GM19240 (cell line): ENCODE data around the gene TNN.
A peak's percentile ranks its signal among the peaks of the same experiment; 100 is the strongest.

Experiments
- DNase-seq: peaks from one replicate; pipeline ENCODE4 v3.0.0; 2011; ENCODE audit warnings: low spot score; ENCODE audit not compliant: insufficient read length

TNN gene

DNA sequence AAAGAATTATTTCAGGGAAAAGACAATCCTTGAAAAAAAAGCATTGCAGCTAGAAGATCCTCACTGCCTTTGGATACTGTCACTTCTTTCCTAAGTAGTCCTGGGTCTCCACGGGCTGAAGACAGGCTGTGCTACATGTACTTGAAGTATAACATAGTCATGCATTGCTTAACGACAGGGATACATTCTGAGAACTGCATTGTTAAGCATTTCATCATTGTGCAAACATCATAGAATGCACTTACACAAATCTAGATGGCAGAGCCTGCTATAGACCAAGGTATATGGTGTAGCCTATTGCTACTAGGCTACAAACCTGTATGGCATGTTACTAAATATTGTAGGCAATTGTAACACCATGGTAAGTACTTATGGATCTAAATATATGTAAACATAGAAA lies 70.9 kb downstream of the TNN start:
- no peak for DNase-seq

DNA sequence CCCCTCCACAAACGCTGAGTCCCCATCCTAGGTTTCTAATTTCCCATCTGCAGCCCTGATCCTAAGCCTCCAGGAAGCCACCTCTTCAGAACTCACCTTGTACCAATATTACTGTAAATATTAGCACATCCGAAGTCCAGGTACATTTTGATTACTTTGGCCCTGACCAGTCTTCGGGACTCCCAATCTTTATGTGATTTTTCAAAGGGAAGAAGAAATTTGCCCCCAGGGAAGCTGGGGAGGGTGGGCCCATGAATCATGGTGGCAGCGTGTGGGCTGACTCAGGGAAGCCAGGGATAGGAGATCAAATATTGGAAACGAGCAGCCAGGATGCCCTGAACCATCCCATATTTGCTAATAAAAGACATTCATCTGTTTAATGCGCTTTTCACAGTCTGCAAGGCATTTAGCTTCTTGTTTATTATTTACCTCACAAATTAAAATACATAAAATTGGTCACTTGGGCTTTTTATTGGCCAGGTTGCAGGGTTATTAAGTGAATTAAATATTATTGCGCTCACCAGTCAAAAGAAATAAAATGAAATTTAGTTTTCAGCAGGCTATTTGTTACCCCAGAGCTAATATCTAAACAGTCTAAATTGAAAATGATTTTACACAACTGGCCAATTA lies 78.4 kb downstream of the TNN start:
- DNase-seq: no peak

DNA sequence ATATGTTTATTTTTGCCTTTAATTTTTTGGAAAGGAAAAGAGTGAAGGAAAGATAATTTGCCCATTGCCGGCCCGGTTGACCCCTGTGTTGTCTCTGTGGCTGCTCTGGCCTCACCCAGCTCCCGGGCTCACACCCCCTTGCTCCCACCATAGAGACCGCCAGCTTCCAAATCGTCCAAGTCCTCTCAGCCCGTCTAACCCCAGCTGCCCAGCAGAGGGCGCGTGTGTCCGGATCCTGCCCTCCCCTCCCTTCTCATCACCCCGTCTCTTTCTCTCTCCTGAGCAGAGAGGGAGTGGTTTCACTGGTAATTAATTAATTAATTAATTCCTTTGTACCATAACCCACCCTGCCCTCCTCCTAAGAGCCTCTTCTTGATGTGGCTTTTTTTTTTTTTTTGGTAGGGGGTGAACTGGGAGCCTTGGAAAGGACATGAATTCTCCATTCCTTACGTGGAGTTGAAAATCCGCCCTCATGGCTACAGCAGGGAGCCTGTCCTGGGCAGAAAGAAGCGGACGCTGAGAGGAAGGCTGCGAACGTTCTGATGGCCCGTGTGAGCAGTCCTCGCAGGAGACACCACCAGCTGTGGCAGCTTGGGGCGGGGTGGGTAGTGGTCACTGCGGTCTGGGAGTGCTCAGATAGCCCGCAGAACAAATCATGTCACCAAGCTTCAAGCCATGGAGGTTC lies 79.0 kb downstream of the TNN start:
- DNase-seq: peak; percentile 52

DNA sequence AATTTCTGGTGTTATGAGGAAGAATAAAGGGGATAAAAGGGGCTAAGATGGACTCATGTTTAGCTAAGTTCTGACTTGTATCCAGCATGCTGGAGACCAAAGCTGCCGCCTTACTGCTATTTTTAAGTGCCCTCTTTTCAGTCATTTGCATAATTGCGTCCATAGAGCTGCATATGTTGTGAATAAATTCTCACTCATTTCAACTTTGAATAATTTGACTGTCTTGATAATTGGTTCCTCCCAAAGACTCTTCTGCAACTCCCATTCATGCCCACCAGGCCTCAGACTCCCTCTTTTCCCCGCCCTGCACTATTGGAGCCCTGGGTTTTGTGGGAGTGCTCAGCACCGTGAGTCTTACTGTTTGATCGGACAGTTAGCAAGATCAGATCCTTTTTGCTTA lies 79.9 kb downstream of the TNN start:
- no peak for DNase-seq

DNA sequence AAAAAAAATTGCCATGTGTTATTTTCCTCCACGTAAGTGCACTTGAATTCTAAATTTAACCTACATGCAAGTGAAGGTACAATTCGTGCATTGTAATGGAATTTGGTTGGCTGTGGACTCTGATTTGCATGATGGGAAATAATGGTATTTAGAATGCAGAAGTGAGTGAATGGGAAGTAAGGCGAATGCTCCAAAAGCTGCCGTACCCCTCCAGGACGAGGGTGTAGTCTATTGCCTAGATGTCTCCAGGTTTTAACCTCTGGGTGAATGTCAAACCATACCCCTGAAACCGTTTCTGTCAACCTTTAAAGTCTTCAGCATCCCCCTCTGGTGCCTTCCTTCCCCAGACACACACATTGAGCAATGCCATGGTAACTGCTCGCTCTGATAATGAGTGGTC lies 80.4 kb downstream of the TNN start:
- DNase-seq: no peak

DNA sequence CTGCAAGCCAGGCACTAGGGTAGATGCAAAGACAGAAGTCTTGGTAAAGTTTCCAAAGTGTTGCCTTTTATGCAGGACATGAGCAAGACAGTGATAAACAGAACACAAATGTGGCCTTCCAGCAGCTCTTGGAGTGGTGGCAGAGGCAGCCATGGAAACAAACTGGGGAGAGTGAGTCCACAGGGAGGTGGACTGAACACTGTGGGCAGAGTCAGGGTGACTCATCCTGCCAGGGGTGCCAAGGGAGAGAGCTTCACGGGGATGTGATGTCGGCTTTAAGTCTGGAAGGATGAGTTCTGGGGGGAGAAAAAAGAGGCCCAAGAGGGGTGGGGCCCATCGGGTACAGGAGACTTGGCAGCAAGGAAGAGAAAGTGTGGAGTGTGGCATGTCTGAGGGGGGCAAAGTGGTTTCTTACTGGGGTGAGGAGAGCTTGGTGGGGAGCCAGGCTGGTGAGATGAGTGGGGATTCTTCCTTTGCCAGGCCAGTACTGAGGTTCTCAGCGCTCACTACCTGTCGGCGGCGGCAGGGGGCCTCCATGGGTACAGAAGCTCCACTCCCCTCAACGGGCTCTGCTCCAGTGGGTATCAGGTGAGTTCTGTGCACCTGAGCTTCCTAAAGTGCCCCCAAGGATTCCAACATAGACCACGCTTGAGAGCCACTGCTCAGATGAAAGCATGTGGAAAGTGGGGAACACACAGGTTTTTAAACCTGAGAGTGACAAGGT lies 83.1 kb downstream of the TNN start:
- DNase-seq: no peak

DNA sequence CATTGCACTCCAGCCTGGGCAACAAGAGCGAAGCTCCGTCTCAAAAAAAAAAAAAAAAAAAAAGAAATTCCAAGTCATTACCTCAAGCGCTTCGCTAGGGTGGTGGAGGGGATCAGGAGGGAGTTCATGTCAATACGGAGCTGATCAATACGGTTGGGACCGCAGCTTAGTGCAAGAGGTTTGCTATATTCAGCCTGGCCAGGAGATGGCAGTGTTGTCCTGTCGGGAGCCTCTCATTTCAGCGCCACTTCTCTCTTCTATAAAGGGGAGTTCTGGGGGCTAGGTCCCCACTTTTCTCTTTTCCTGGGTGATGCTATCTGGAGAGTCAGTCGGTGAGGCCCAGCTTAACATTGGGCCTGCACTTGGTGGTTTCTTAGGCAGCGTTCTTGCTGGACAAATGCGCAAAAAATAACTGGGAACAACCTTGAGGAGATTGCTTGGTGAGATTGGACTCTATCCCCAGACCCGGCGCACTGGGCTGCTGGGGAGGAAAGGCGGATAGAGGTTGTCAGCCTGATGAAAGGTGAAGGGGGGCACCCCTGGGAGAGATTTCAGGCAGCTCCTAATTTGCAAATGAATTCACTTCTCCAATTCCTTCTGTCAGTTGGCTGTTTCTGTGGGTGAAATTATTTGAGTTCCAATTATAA lies 84.5 kb downstream of the TNN start:
- DNase-seq: peak; percentile 39

DNA sequence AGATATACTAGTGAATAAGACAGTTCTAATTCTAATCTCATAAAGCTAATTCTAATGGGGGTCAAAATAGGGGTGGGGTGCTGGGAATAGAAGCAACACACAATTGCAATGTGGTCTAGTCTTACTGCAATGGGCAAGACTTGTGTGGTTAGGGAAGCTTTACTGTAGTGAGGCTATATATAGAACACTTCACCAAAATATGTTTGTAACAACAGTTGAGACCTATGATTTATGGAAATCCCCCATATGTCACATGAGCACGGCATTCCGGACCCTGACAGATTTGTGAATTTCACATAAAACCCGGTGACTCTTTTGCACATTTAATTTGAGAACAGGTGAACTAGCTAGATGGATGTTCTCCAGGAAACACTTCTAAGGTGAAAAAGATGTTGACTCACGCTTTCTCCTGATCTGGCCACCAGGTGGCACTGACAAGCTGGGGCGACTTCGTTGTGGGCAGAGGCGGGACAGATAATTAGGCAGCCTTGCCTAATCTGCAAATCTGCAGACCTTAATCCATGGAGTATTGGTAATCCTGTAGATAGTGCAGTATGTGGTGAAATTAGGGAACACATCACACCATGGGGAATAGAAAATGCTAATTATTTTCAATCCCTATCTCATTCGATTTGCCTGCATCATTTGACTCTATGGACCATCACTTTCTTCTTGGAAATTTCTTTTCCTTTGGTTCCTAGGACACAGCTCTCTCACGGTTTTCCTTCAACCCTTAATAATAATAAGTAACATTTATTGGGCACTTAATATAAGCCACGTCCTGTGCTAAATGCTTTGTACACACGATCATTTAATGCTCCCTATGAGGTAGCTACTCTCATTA lies 87.2 kb downstream of the TNN start:
- peak; percentile 47 for DNase-seq

DNA sequence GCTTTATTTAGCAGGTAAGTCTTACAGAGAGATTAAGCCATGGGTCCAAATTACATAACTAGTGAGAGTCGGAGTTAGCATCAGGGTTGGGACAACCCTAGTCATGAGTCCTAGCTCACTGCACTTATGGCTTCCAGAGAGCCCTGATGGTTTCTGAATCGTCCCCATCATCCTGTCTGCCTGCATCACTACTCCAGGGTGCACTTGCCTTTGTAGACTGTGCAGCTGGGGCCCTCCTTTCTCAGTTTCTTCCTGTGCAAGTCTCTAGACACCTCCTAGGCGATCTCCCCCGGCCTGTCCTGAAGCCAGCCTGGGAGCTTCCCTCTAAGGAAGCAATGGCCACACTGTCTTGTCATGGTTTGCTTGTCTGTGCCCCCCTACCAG lies 87.8 kb downstream of the TNN start:
- no peak for DNase-seq

DNA sequence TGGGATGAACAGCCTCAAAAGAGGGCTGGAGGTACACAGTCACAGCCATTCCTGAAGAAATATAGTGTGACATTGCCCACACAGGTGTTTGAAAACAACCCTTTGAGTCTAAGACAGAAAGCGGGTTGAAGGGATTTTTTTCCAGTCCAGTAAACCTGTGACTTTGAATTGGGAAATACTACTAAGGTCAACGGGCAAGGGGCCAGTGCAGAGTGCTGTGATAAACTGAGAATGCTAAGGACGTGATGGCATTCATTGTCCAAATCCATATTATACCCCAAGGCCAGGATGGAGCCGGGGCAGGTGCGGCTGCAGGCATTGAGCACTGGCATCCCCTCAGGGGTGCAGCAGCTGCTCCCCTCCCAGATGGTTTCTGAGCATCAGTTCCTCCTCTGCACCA lies 88.3 kb downstream of the TNN start:
- DNase-seq: no peak

DNA sequence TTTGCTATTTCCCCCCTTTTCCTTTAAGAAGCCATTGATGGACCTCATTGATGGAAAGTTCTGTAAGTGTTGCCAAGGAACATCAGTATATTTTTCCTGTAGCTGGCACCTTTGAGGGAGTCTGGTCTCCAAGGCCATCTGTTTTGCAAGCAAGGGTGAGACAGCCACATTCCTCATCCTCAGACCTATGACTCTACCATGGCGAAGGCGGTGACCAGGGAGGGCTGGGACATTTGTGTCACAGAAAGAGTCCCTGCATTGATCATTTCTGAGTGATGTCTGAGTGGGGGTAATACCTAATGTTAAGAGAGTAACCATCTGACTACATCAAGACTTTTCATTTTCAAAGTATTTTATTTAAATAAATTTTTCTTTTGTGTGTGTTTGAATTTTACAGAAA lies 89.6 kb downstream of the TNN start:
- no peak for DNase-seq

DNA sequence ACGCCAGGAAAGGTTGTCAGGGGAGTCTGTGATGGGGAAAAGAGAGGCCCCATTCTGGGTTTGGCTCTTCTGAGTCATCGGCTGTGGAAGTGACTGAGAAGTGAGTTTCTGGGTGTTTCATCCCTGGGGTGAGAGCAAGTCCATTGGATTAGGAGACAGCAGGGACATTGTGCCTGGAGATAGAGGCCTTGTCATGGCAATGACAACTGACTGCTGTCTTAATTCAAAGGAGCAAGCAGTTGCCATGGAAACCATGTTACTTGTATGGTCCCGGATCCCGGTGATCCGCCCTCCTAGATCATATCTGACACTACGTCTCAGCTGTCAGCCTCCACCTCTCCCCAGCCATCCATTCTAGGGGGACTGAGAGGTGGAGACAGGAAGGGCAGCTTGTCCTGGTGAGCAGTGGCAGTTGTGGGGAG lies 90.5 kb downstream of the TNN start:
- DNase-seq: no peak

DNA sequence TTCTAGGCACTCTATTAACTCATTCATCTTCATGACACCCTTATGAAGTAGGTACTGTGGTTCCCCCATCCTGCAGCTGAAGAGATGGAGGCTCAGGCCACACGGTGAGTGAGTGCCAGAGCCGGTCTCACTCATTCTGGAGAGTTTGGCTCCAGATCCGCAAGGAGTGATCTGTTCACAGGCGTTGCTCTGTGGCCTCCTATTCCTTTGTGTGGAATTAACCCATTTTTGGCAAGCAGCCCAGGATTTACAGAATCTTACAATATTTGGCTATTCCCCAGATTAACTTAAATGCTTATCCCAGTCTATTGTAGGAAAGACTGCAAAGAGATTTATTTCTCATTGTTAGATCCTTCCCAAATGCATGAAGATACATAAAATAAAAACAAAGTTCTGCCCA lies 95.3 kb downstream of the TNN start:
- no peak for DNase-seq

DNA sequence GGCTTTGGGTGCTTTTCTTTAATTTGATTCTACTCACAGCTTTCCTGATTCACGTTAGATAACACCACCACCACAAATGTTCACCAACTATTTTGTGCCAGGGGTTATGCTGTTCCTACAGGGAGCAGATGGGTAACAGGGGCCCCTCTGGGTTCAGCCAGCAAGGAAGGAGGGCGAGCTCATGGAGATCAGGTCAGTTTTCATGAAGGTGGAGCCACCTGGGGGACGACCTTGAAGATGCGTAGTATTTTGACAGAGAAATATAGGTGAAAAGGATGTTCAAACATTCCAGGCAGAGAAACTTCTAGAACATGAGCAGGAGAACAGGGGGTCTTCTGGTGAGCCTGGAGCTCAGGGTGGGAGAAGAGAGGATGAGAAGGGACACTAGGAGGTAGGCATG lies 96.1 kb downstream of the TNN start:
- no peak for DNase-seq

DNA sequence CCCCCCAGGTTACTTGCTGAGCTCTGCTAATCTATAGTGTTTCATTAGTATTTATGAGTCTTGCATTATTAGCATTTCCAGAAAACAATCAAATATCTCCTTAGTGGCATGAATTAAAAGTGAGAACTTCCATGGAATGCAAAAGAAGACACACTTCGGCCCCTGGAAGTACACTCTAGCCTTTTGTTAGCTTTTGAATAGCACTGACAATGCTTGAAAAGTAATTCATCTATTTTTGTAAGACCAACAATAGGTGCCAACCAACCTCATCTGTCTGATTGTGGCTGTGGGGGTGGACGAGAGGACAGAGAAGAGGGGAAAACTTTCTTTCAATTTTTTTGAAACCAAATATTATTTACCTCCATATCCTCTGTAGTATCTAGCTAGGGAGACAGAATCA lies 97.1 kb downstream of the TNN start:
- no peak for DNase-seq

DNA sequence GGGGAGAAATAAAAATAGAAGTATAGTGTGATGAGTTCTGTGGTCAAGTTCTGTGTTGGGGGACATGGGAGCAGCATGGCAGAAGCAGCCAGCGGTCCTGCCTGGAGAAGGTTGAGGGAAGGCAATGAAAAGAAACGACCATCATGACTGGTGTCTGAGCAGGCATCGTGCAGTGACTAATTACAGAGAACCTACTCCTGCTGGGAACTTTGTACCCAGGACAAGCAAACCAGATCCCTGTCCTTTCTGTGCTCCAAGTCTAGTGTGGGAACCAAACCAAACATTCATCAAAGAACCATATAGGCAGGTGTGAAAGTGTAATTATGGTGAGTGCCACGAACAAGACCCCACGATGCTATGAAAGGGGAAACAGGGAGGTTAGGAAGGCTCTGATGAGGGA lies 99.1 kb downstream of the TNN start:
- DNase-seq: no peak

DNA sequence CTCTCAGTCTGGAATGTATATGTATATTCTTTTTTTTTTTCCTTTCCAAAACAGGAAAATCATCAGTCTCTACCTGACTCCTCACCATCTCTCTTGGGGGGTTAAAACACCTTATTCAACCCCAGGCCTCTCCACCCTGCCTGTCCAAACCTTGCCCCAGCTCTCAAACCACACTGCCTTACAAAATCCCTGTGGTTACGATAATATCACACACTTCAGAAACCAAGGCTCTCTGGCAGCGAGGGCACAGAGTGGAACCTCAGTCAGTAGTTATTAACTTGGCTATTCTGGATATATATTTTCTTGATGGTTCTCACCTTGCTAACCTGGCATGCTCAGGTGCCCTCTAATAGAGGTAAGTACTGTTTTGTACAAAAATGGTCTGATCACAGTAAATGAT lies 100.2 kb downstream of the TNN start:
- no peak for DNase-seq

DNA sequence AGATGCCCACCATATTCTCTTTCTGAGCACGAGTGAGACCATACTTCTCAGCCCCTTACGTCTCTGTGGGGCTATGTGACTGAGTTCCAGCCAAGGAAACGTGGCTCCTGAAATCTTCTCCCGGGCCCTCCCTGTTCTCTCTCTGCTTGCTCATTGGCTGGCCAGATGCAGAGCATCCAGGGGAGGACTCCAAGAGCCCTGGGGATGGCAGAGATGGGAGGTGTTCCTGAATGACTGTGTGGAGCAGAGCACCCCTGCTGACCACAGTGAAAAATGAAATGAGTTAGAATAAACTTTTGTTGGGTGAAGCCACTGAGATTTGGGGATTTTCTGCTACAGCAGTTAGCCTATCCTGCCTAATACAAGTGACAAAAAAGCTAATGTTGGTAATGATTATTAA lies 101.1 kb downstream of the TNN start:
- no peak for DNase-seq

DNA sequence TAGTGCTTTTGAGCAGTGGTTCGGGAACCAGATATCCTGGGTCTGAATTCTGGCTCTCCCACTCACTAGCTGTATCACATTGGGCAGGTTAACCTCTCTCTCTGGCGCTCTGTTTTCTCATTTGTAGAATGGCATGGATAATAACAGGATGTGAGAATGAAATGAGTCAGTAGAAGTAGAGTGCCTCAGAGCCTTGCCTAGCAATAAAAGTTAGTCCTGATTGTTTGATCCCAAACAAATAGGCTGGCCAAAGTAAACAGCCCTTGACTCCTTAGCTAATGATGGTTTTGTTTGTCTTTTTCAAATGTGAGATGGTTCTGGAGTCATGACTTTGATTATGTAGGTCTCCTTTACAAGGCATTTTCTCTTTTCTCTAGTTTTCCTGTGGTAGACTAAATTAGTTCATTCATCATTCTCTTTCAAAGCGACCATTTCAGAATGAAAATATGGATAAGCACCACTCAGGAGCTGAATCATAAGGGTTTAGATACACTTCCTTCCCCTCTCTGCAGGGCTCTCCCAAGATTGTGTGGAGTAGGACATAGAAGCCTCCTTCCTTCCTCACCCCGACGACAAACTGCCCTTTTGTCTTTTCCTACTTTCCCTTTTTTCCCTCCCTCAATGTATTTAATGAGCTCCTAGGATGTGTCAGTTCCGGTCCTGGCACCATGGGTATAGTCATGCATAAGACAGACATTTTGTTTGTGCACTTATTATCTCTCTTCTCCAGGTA lies 101.8 kb downstream of the TNN start:
- DNase-seq: no peak

DNA sequence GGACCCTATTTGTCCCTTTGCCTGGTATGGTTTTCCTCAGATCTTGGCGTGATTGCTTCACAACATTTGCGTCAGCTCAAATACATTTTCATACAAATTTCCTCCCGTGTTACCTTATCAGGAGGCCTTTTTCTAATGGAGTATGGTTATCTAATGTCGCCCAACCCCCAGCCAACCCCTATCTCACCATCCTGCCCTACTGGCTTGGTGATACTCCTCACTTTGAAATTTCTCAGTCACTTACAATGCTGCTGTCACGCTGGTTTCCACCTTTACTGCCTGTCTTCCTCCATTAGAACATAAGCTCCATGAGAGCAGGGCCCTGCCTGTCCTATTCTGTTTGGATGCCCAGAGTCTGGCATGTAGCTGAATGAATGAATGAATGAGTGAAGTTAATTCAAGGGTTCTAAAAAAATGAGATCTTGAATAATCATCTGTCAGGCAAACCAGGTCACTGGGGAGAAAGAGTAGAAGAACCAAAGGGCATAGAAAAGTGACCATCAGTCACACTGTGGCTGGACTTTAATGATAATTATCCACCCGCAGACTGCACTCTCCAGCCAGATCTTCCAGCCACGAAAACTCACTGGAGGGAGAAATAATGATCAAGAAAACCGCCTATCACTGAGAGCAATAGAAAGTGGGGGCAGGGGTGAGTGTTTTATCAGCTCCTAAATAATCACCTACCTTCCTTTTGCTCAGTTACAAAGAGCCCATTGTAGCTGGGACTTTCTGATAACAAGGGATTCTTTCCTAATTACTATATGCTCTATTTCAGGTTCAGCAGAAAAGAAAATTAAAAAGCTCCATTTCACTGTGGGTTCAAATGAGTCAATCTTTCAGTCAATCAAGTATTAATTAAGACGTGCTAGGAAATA lies 103.6 kb downstream of the TNN start:
- DNase-seq: no peak
